ENCODE results near the gene RPS3. TPM values are rescaled to one million over a fixed set of nuclear protein-coding genes. Genes with fewer than 3 reads are reported as not detected.

RPS3 gene
- total and polyA plus RNA-seq, 9 of the 15 experiments (the other 6 are each of a cell fraction or from before 2014, with no cell fraction given) = 2,700 to 5,771 (median 3,679) TPM

GRCh38 chr11:75402002-75402773 lies 2.9 kb downstream of the RPS3 start:
- peak overlapping the region; percentile 52 for H3K27ac ChIP-seq (ENCODE audit: extremely low read depth, low read depth, low read length)
- WGBS (ENCODE audit: insufficient coverage, low coverage, missing lambda C conversion rate) = 79% methylated on average over 10 of the region's 10 CpGs
- TF ChIP-seq NRF1 (conservative IDR thresholded peaks at IDR 0.05 in 1 of 2, IDR thresholded peaks at IDR 0.05 in 1 of 2) (no peak), HNRNPUL1 (IDR thresholded peaks at IDR 0.05; ENCODE audit: low read length) (0 out of 2 replicates have a peak, but pooled peaks have one; percentile 16), SIN3A (IDR thresholded peaks at IDR 0.05; ENCODE audit: borderline replicate concordance in 2 of 2, control insufficient read depth in 1 of 2, low read depth in 2 of 2, low read length in 2 of 2) (0 out of 4 replicates have a peak, but pooled peaks of 1 of the 2 experiments have one; percentile 7), ZNF717 (CRISPR knock-in tag; IDR thresholded peaks at IDR 0.05) (no peak), RBFOX2 (IDR thresholded peaks at IDR 0.05; ENCODE audit: low read depth, low read length) (peak; percentile 61; the same call in 1 of the 2 replicates), ZNF316 (IDR thresholded peaks at IDR 0.05) (no peak), EGR1 (conservative IDR thresholded peaks at IDR 0.05) (no peak)
- no peak for DNase-seq (ENCODE audit: extremely low read depth in 1 of 4, low spot score in 3 of 4)
- peaks cover 77% of the 10 kb centered on the region for H3K36me3 ChIP-seq (ENCODE audit: control insufficient read depth, insufficient read depth, low read length)
- H3K9ac ChIP-seq (ENCODE audit: insufficient read depth in 1 of 2, low read depth in 2 of 2, low read length in 2 of 2) = peak overlapping the region; percentile 74 to 100; a peak in 3 of 4 replicates
- H3K79me2 ChIP-seq (ENCODE audit: control insufficient read depth, insufficient read depth, low read length) = peaks cover 80% of the 10 kb centered on the region
- CTCF ChIA-PET (ENCODE audit: low intra/inter-chr PET ratio) = no interaction called here
- H3K4me3 ChIP-seq = peak overlapping the region; percentile 91; the same call in 1 of the 2 replicates
- no TSS peak for BruUV-seq (replicated peaks)
- in situ Hi-C loops (cut with MboI) = no loop called here
- H3K27me3 ChIP-seq (ENCODE audit: control insufficient read depth in 2 of 2, insufficient read depth in 2 of 2, low read length in 2 of 2) = no peaks in the 10 kb centered on the region
- no peak overlapping the region for H2AFZ ChIP-seq (ENCODE audit: low read depth, low read length)
- ATAC-seq = no peak
- FAIRE-seq = no peak
- POLR2A ChIA-PET = interaction anchor here (0.6 to 4.0 kb wide), 13 partner anchors 11 to 783 kb away, joined by 3 to 33 read pairs (median 4); no protein-coding TSS in a partner anchor
- intact Hi-C loops (cut with micrococcal nuclease) = no loop called here
- peaks cover 71% of the 10 kb centered on the region for H4K20me1 ChIP-seq (replicated peaks; ENCODE audit: control insufficient read depth, insufficient read depth, low read length)
- peaks cover 17 to 43% of the 10 kb centered on the region in 2 experiments; a peak in 3 of 5 replicates for H3K4me1 ChIP-seq (replicated peaks in 1 of 2; ENCODE audit: control insufficient read depth in 2 of 2, insufficient read depth in 2 of 2, low read length in 2 of 2)
- peak overlapping the region; percentile 98 for H3K4me2 ChIP-seq (ENCODE audit: insufficient read depth, low read length)
- H3K9me1 ChIP-seq (ENCODE audit: control insufficient read depth, insufficient read depth, low read length) = peaks cover 21% of the 10 kb centered on the region
- no peaks in the 10 kb centered on the region for H3K9me3 ChIP-seq (replicated peaks; ENCODE audit: control insufficient read depth, insufficient read depth, low read depth, low read length)

Measured in K562 (cell line).